Measurements from ENCODE around the gene PEPD.

Gene PEPD

DNA sequence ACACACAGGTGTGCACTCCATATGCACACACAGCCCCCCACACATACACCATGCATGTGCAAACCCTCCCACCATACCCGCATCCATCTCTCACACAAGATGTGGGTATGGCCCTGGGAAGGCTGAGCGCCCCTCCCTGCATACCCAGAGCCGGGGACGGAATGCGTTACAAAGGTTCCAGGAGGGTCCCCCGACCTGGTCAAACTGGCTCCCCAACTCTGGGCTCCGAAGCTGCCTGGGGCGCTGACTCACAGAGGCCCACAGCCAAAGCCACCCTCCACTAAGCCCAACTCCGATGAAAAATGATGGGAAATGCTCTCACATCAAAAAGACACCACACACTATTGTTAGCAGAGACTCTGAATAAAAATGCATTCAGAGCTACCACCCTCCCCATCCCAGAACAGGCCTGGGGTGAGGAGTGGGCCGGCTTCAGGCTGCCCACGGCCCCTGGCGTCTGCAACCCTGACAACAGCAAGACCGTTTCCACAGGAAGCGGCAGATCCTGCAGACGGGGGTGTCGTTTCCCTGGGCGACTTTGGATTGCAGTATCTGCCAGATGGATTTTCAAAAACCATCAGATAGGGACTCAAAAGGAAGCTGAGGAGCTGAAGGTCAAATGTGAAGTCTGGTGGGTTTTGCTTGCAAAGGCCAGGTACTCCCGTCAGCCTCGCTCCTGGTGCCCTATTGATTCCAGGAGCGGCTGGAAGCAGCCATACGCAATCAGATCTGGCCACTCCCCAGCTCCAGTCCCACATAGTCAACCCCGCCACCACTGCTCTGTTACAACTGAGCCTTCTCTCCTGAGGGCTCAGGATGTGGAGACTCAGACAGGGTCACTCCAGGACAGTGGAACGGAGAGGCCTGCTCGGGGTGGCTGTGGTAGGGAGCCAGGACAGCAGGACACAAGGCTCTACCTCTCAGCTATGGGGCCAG lies 14.3 kb downstream of the PEPD start:
- no peak for DNase-seq
- H3K27ac ChIP-seq (ENCODE audit: insufficient read depth, low read length, poor library complexity, severe bottlenecking) = no peak overlapping the region
- H3K36me3 ChIP-seq (ENCODE audit: control insufficient read depth, insufficient read depth, low read length) = peaks cover 27% of the 10 kb centered on the region
- H3K4me1 ChIP-seq (ENCODE audit: control insufficient read depth, insufficient read depth, low read length, poor library complexity, severe bottlenecking) = no peaks in the 10 kb centered on the region
- no peaks in the 10 kb centered on the region for H3K9me3 ChIP-seq (ENCODE audit: control insufficient read depth, low read length)
- H3K27me3 ChIP-seq (replicated peaks; ENCODE audit: control insufficient read depth, insufficient read depth, low read length, poor library complexity, severe bottlenecking) = no peaks in the 10 kb centered on the region
- no peak overlapping the region for H3K4me3 ChIP-seq (ENCODE audit: insufficient read depth, low read depth, low read length, poor library complexity, severe bottlenecking)

DNA sequence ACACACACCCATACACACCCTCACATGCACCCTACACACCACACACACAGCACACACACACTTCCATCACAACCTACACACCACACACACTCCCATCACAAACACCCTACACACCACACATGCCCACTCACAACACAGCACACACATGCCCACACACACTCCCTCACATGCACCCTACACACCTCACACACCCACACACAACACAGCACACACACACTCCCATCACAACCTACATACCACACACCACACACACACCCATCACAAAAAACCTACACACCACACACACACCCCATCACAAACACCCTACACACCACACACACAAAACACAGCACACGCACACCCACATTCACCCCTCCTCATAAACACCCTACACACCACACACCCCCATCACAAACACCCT lies 15.1 kb downstream of the PEPD start:
- Histone ChIP-seq H3K27ac (ENCODE audit: insufficient read depth, low read length, poor library complexity, severe bottlenecking) (no peak overlapping the region), H3K4me1 (ENCODE audit: control insufficient read depth, insufficient read depth, low read length, poor library complexity, severe bottlenecking) (no peaks in the 10 kb centered on the region), H3K4me3 (ENCODE audit: insufficient read depth, low read depth, low read length, poor library complexity, severe bottlenecking) (no peak overlapping the region), H3K9me3 (ENCODE audit: control insufficient read depth, low read length) (no peaks in the 10 kb centered on the region), H3K36me3 (ENCODE audit: control insufficient read depth, insufficient read depth, low read length) (peaks cover 21% of the 10 kb centered on the region), H3K27me3 (replicated peaks; ENCODE audit: control insufficient read depth, insufficient read depth, low read length, poor library complexity, severe bottlenecking) (no peaks in the 10 kb centered on the region)
- DNase-seq = no peak

- Histone ChIP-seq H3K36me3 (ENCODE audit: control insufficient read depth, insufficient read depth, low read length) (peaks cover 19% of the 10 kb centered on the region), H3K27ac (ENCODE audit: insufficient read depth, low read length, poor library complexity, severe bottlenecking) (no peak overlapping the region), H3K4me1 (ENCODE audit: control insufficient read depth, insufficient read depth, low read length, poor library complexity, severe bottlenecking) (no peaks in the 10 kb centered on the region), H3K4me3 (ENCODE audit: insufficient read depth, low read depth, low read length, poor library complexity, severe bottlenecking) (no peak overlapping the region), H3K9me3 (ENCODE audit: control insufficient read depth, low read length) (no peaks in the 10 kb centered on the region), H3K27me3 (replicated peaks; ENCODE audit: control insufficient read depth, insufficient read depth, low read length, poor library complexity, severe bottlenecking) (no peaks in the 10 kb centered on the region)
- no peak for DNase-seq
Observed at GRCh38 chr19:33505823-33506222, 15.8 kb downstream of the PEPD start.

GRCh38 chr19:33505148-33505547 lies 16.4 kb downstream of the PEPD start:
- H3K4me1 ChIP-seq (ENCODE audit: control insufficient read depth, insufficient read depth, low read length, poor library complexity, severe bottlenecking) = no peaks in the 10 kb centered on the region
- no peak for DNase-seq
- H3K27ac ChIP-seq (ENCODE audit: insufficient read depth, low read length, poor library complexity, severe bottlenecking) = no peak overlapping the region
- no peaks in the 10 kb centered on the region for H3K9me3 ChIP-seq (ENCODE audit: control insufficient read depth, low read length)
- no peaks in the 10 kb centered on the region for H3K27me3 ChIP-seq (replicated peaks; ENCODE audit: control insufficient read depth, insufficient read depth, low read length, poor library complexity, severe bottlenecking)
- H3K36me3 ChIP-seq (ENCODE audit: control insufficient read depth, insufficient read depth, low read length) = peaks cover 21% of the 10 kb centered on the region
- H3K4me3 ChIP-seq (ENCODE audit: insufficient read depth, low read depth, low read length, poor library complexity, severe bottlenecking) = no peak overlapping the region

GRCh38 chr19:33504058-33504444 lies 17.5 kb downstream of the PEPD start:
- no peaks in the 10 kb centered on the region for H3K27me3 ChIP-seq (replicated peaks; ENCODE audit: control insufficient read depth, insufficient read depth, low read length, poor library complexity, severe bottlenecking)
- H3K9me3 ChIP-seq (ENCODE audit: control insufficient read depth, low read length) = no peaks in the 10 kb centered on the region
- H3K27ac ChIP-seq (ENCODE audit: insufficient read depth, low read length, poor library complexity, severe bottlenecking) = no peak overlapping the region
- H3K4me1 ChIP-seq (ENCODE audit: control insufficient read depth, insufficient read depth, low read length, poor library complexity, severe bottlenecking) = no peaks in the 10 kb centered on the region
- no peak overlapping the region for H3K4me3 ChIP-seq (ENCODE audit: insufficient read depth, low read depth, low read length, poor library complexity, severe bottlenecking)
- H3K36me3 ChIP-seq (ENCODE audit: control insufficient read depth, insufficient read depth, low read length) = peaks cover 20% of the 10 kb centered on the region
- no peak for DNase-seq

GRCh38 chr19:33503433-33504057 lies 18.0 kb downstream of the PEPD start:
- Histone ChIP-seq H3K27ac (ENCODE audit: insufficient read depth, low read length, poor library complexity, severe bottlenecking) (no peak overlapping the region), H3K4me3 (ENCODE audit: insufficient read depth, low read depth, low read length, poor library complexity, severe bottlenecking) (no peak overlapping the region), H3K9me3 (ENCODE audit: control insufficient read depth, low read length) (no peaks in the 10 kb centered on the region), H3K27me3 (replicated peaks; ENCODE audit: control insufficient read depth, insufficient read depth, low read length, poor library complexity, severe bottlenecking) (no peaks in the 10 kb centered on the region), H3K4me1 (ENCODE audit: control insufficient read depth, insufficient read depth, low read length, poor library complexity, severe bottlenecking) (no peaks in the 10 kb centered on the region), H3K36me3 (ENCODE audit: control insufficient read depth, insufficient read depth, low read length) (peaks cover 18% of the 10 kb centered on the region)
- no peak for DNase-seq

GRCh38 chr19:33503030-33503429 lies 18.6 kb downstream of the PEPD start:
- no peak overlapping the region for H3K4me3 ChIP-seq (ENCODE audit: insufficient read depth, low read depth, low read length, poor library complexity, severe bottlenecking)
- H3K27me3 ChIP-seq (replicated peaks; ENCODE audit: control insufficient read depth, insufficient read depth, low read length, poor library complexity, severe bottlenecking) = no peaks in the 10 kb centered on the region
- no peaks in the 10 kb centered on the region for H3K9me3 ChIP-seq (ENCODE audit: control insufficient read depth, low read length)
- no peak for DNase-seq
- H3K4me1 ChIP-seq (ENCODE audit: control insufficient read depth, insufficient read depth, low read length, poor library complexity, severe bottlenecking) = no peaks in the 10 kb centered on the region
- no peak overlapping the region for H3K27ac ChIP-seq (ENCODE audit: insufficient read depth, low read length, poor library complexity, severe bottlenecking)
- peaks cover 13% of the 10 kb centered on the region for H3K36me3 ChIP-seq (ENCODE audit: control insufficient read depth, insufficient read depth, low read length)

GRCh38 chr19:33502521-33502920 lies 19.1 kb downstream of the PEPD start:
- Histone ChIP-seq H3K27me3 (replicated peaks; ENCODE audit: control insufficient read depth, insufficient read depth, low read length, poor library complexity, severe bottlenecking) (no peaks in the 10 kb centered on the region), H3K9me3 (ENCODE audit: control insufficient read depth, low read length) (no peaks in the 10 kb centered on the region), H3K4me3 (ENCODE audit: insufficient read depth, low read depth, low read length, poor library complexity, severe bottlenecking) (no peak overlapping the region), H3K36me3 (ENCODE audit: control insufficient read depth, insufficient read depth, low read length) (peaks cover 12% of the 10 kb centered on the region), H3K4me1 (ENCODE audit: control insufficient read depth, insufficient read depth, low read length, poor library complexity, severe bottlenecking) (no peaks in the 10 kb centered on the region), H3K27ac (ENCODE audit: insufficient read depth, low read length, poor library complexity, severe bottlenecking) (no peak overlapping the region)
- no peak for DNase-seq

- DNase-seq = no peak
- Histone ChIP-seq H3K4me1 (ENCODE audit: control insufficient read depth, insufficient read depth, low read length, poor library complexity, severe bottlenecking) (no peaks in the 10 kb centered on the region), H3K36me3 (ENCODE audit: control insufficient read depth, insufficient read depth, low read length) (peaks cover 15% of the 10 kb centered on the region), H3K4me3 (ENCODE audit: insufficient read depth, low read depth, low read length, poor library complexity, severe bottlenecking) (no peak overlapping the region), H3K27me3 (replicated peaks; ENCODE audit: control insufficient read depth, insufficient read depth, low read length, poor library complexity, severe bottlenecking) (no peaks in the 10 kb centered on the region), H3K9me3 (ENCODE audit: control insufficient read depth, low read length) (no peaks in the 10 kb centered on the region), H3K27ac (ENCODE audit: insufficient read depth, low read length, poor library complexity, severe bottlenecking) (no peak overlapping the region)
Observed at GRCh38 chr19:33501693-33502356, 19.8 kb downstream of the PEPD start.

- Histone ChIP-seq H3K27ac (ENCODE audit: insufficient read depth, low read length, poor library complexity, severe bottlenecking) (no peak overlapping the region), H3K9me3 (ENCODE audit: control insufficient read depth, low read length) (no peaks in the 10 kb centered on the region), H3K4me3 (ENCODE audit: insufficient read depth, low read depth, low read length, poor library complexity, severe bottlenecking) (no peak overlapping the region), H3K4me1 (ENCODE audit: control insufficient read depth, insufficient read depth, low read length, poor library complexity, severe bottlenecking) (no peaks in the 10 kb centered on the region), H3K36me3 (ENCODE audit: control insufficient read depth, insufficient read depth, low read length) (peaks cover 15% of the 10 kb centered on the region), H3K27me3 (replicated peaks; ENCODE audit: control insufficient read depth, insufficient read depth, low read length, poor library complexity, severe bottlenecking) (no peaks in the 10 kb centered on the region)
- DNase-seq = no peak
Observed at GRCh38 chr19:33500991-33501390, 20.6 kb downstream of the PEPD start.
